Loucy (cell line): ENCODE results near the gene DPYSL3.

Source experiments
- H2AFZ ChIP-seq: fragments of 200-600 bp; sonication (generic); 2 replicates; pipeline ENCODE4 v1.6.0; 2016; ENCODE audit warnings: antibody characterized with exemption, mild to moderate bottlenecking, low read length, moderate library complexity
- H3F3A ChIP-seq: fragments of 200-600 bp; 2 replicates; pipeline ENCODE4 v1.6.0; 2016; ENCODE audit warnings: antibody characterized with exemption, low read depth, mild to moderate bottlenecking
- H3K27me3 ChIP-seq: fragments of 200-600 bp; sonication (generic); 2 replicates; pipeline ENCODE4 v1.6.1; 2014; ENCODE audit warnings: low read length, mild to moderate bottlenecking; ENCODE audit not compliant: insufficient read depth, poor library complexity, severe bottlenecking
- H3K36me3 ChIP-seq: fragments of 200-600 bp; sonication (generic); 2 replicates; pipeline ENCODE4 v1.6.1; 2016; ENCODE audit warnings: low read length; ENCODE audit not compliant: insufficient read depth
- H3K4me1 ChIP-seq: fragments of 200-600 bp; sonication (generic); 2 replicates; pipeline ENCODE4 v1.5.1; 2014; ENCODE audit warnings: low read length, mild to moderate bottlenecking; ENCODE audit not compliant: insufficient read depth, poor library complexity, severe bottlenecking
- H3K4me2 ChIP-seq: fragments of 200-600 bp; sonication (generic); 2 replicates; pipeline ENCODE4 v1.6.0; 2014; ENCODE audit warnings: antibody characterized with exemption, low read length, low read depth, mild to moderate bottlenecking; ENCODE audit not compliant: poor library complexity, severe bottlenecking
- H3K4me3 ChIP-seq: fragments of 200-600 bp; sonication (generic); 2 replicates; pipeline ENCODE4 v1.5.1; 2014; ENCODE audit warnings: low read length, mild to moderate bottlenecking, mixed read lengths; ENCODE audit not compliant: poor library complexity, severe bottlenecking
- H3K79me2 ChIP-seq: fragments of 200-600 bp; sonication (generic); 2 replicates; pipeline ENCODE4 v1.6.1; 2014; ENCODE audit warnings: low read length; ENCODE audit not compliant: insufficient read depth
- H3K9ac ChIP-seq: fragments of 200-600 bp; sonication (generic); 2 replicates; pipeline ENCODE4 v1.6.0; 2014; ENCODE audit warnings: mild to moderate bottlenecking, low read depth, low read length, moderate library complexity; ENCODE audit not compliant: poor library complexity, severe bottlenecking
- H3K9me2 ChIP-seq: fragments of 200-600 bp; sonication (generic); replicated peaks from 2 replicates; pipeline ENCODE4 v1.6.1; 2016; ENCODE audit warnings: low read depth, low read length, mixed read lengths
- H3K9me3 ChIP-seq: fragments of 200-600 bp; sonication (generic); 2 replicates; pipeline ENCODE4 v1.6.1; 2014; ENCODE audit warnings: mild to moderate bottlenecking, antibody characterized with exemption, low read length, low read depth; ENCODE audit not compliant: insufficient read depth
- H4K20me1 ChIP-seq: fragments of 200-600 bp; sonication (generic); 2 replicates; pipeline ENCODE4 v1.6.0; 2014; ENCODE audit warnings: antibody characterized with exemption, low read length, mild to moderate bottlenecking; ENCODE audit not compliant: insufficient read depth, poor library complexity, severe bottlenecking
- EZH2phosphoT487 ChIP-seq: fragments of 200-600 bp; IDR thresholded peaks from 2 replicates; pipeline ENCODE4 v1.6.1; 2018; ENCODE audit warnings: antibody characterized with exemption, mild to moderate bottlenecking, moderate library complexity, borderline replicate concordance
- TF ChIP-seq, protein P1 (sequence below): fragments of 200-600 bp; sonication (generic); conservative IDR thresholded peaks from 2 replicates; pipeline ENCODE4 v1.5.1; 2014; ENCODE audit warnings: mild to moderate bottlenecking, antibody characterized with exemption, low read length

DPYSL3 gene

DNA sequence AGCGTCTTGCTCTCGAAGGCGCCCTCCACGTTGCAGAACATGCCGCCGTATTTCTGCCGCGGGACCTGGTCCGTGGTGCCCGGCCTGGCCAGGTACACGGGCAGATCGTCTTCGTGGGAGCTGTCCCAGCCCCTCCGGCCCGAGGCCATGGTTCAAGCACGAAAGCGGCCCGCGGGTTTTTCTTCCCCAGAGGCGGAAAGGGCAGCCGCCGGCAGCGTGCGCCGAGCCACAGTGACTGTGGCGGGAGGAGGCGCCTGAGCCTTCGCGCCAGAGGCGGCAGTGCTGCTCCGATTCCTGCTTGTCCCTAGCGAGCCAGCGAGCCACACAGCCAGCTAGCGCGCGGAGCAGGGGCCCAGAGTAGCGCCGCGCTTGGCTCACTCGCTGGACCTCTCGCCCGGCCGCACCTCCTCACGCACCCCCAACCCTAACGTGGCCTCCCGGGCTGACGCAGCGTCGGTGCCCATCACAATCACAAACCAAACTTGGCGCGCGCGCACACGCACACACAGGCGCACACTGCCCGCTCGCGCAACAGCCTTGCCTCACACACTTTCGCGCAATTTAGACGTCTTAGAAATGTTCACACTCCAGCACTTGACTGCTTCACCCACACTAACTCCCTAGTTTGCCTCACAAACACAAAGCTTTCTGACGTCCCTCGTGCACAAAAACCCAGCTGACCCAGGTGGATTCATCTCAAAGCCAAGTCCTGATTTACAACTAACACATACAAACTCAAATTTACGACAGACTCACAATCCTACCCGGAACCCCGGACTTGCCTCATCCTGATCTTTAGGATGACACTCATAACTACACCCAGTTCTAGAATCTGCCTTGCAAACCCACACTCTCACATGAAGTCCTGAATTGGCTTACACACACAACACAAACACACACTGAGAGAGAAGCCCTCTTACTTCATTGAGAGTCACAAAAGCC, at the start of gene DPYSL3:
Gene DPYSL3, minus strand, starts transcription at position 359 of the 942 bp plus-strand sequence. Its CDS starts 210 bp downstream, at position 149.
- no peak for TF ChIP-seq EZH2phosphoT487
- TF ChIP-seq, protein P1, sequence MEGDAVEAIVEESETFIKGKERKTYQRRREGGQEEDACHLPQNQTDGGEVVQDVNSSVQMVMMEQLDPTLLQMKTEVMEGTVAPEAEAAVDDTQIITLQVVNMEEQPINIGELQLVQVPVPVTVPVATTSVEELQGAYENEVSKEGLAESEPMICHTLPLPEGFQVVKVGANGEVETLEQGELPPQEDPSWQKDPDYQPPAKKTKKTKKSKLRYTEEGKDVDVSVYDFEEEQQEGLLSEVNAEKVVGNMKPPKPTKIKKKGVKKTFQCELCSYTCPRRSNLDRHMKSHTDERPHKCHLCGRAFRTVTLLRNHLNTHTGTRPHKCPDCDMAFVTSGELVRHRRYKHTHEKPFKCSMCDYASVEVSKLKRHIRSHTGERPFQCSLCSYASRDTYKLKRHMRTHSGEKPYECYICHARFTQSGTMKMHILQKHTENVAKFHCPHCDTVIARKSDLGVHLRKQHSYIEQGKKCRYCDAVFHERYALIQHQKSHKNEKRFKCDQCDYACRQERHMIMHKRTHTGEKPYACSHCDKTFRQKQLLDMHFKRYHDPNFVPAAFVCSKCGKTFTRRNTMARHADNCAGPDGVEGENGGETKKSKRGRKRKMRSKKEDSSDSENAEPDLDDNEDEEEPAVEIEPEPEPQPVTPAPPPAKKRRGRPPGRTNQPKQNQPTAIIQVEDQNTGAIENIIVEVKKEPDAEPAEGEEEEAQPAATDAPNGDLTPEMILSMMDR = no peak
- no peaks in the 10 kb centered on the region for H3F3A ChIP-seq
- no peak within 1 kb of the TSS for H2AFZ ChIP-seq
- H3K9ac ChIP-seq = no peak within 1 kb of the TSS
- no peaks in the 10 kb centered on the region for H4K20me1 ChIP-seq
- no peaks in the 10 kb centered on the region for H3K27me3 ChIP-seq
- no peaks in the 10 kb centered on the region for H3K79me2 ChIP-seq
- no peak within 1 kb of the TSS for H3K4me3 ChIP-seq
- H3K4me1 ChIP-seq = no peaks in the 10 kb centered on the region
- no peaks in the 10 kb centered on the region for H3K9me2 ChIP-seq
- no peak within 1 kb of the TSS for H3K4me2 ChIP-seq
- H3K36me3 ChIP-seq = no peaks in the 10 kb centered on the region
- H3K9me3 ChIP-seq = no peaks in the 10 kb centered on the region

DNA sequence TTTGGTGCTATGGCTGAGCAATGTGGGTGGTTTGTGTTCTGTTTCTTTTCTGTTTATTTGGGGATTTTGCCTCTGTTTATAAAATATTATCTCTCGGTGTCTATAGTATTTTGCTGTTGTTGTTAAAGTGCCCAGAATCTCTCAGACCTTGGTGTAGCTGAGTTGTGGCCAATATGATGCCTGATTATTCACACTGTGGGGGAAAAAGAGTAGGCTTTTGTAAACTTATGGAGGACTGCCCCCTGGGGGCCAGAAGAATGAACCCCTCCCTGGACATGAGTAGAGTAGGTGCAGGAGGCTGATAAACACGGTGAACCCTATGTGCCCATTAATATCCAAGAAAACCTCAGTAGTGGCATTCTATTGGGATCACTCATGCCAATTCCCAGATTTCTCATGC, 49.0 kb upstream of the DPYSL3 start:
- no peak overlapping the region for H3K4me3 ChIP-seq
- H3K36me3 ChIP-seq = no peaks in the 10 kb centered on the region

DNA sequence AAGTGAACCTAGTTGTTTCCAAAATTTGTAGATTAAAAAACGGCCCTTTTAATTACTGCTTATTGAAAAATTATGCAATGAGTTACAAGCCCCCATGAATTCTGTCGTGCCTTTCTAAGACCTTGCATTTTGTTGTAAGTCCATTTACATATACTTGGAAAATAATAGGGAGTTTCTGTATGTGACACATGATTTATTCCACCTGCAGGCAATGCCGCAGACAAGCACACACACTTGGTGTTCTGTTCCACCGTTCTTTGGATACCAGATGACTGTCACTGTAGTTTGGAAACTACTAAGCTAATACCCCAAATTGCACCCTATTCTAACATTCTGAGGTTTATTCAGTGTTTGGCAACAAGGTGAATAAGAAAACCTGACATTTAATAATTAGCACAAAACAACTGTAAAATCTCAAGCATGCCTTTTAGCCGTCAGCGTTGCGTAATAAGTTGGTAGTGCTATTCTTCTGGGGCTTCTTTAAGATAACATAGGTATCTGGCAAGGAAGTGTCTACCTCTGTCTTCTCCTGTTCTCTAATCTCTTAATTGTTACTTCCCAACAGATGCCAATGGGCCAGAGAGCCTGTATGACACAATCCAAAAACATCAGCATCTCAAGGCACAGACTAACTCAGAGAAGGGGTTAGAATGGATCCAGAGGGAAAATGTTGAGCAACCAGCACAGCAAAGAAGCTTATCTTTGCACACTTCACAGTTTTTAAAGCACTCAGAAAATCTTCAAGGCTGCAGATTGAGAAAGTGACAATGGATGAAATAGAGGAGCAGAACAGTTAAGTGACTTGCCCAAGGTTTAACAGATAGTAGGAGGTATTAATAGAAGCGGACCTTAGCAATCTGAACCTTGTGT, 48.2 kb upstream of the DPYSL3 start:
- no peak for TF ChIP-seq EZH2phosphoT487
- TF ChIP-seq, protein P1 = no peak
- H3K79me2 ChIP-seq = no peaks in the 10 kb centered on the region
- no peak overlapping the region for H3K9ac ChIP-seq

More for the DNA sequence above, 49.0 kb upstream of the DPYSL3 start:
- TF ChIP-seq, protein P1 = peak; percentile 48
- no peak for TF ChIP-seq EZH2phosphoT487
- H3K9me2 ChIP-seq = no peaks in the 10 kb centered on the region
- H4K20me1 ChIP-seq = no peaks in the 10 kb centered on the region
- no peak overlapping the region for H3K4me2 ChIP-seq
- H3K79me2 ChIP-seq = no peaks in the 10 kb centered on the region
- H3K9me3 ChIP-seq = no peaks in the 10 kb centered on the region
- H3K9ac ChIP-seq = no peak overlapping the region
- H3K4me1 ChIP-seq = no peaks in the 10 kb centered on the region
- no peaks in the 10 kb centered on the region for H3F3A ChIP-seq
- no peaks in the 10 kb centered on the region for H3K27me3 ChIP-seq
- no peak overlapping the region for H2AFZ ChIP-seq

More for the DNA sequence above, 48.2 kb upstream of the DPYSL3 start:
- Histone ChIP-seq H3K9me3 (no peaks in the 10 kb centered on the region), H3K4me2 (no peak overlapping the region), H3K36me3 (no peaks in the 10 kb centered on the region), H3K4me1 (no peaks in the 10 kb centered on the region), H3K9me2 (no peaks in the 10 kb centered on the region), H3K4me3 (no peak overlapping the region), H3F3A (no peaks in the 10 kb centered on the region), H3K27me3 (no peaks in the 10 kb centered on the region), H4K20me1 (no peaks in the 10 kb centered on the region), H2AFZ (no peak overlapping the region)
